OCI-LY1 (cell line): Measurements from ENCODE around the gene AMBRA1.

Experiments
- H2AFZ ChIP-seq: fragments of 200-600 bp; sonication (generic), shearing (Covaris generic); 2 replicates; pipeline ENCODE4 v1.6.0; 2014; ENCODE audit warnings: antibody characterized with exemption, mild to moderate bottlenecking, low read length
- H3F3A ChIP-seq: fragments of 200-600 bp; sonication (generic), shearing (Covaris generic); 2 replicates; pipeline ENCODE4 v1.6.0; 2014; ENCODE audit warnings: mild to moderate bottlenecking, antibody characterized with exemption, low read length, moderate library complexity; ENCODE audit not compliant: insufficient read depth
- H3K27ac ChIP-seq: fragments of 200-600 bp; sonication (generic); 2 replicates; pipeline ENCODE4 v1.5.1; 2014; ENCODE audit warnings: low read length, mixed run types, mild to moderate bottlenecking, low read depth; ENCODE audit not compliant: poor library complexity, severe bottlenecking
- H3K27me3 ChIP-seq: fragments of 200-600 bp; sonication (generic); 2 replicates; pipeline ENCODE4 v1.6.0; 2014; ENCODE audit warnings: antibody characterized with exemption, mild to moderate bottlenecking, low read length, moderate library complexity; ENCODE audit not compliant: insufficient read depth
- H3K36me3 ChIP-seq: fragments of 200-600 bp; sonication (generic); 2 replicates; pipeline ENCODE4 v1.6.1; 2014; ENCODE audit warnings: mild to moderate bottlenecking, antibody characterized with exemption, low read length, moderate library complexity, mixed read lengths; ENCODE audit not compliant: insufficient read depth
- H3K4me1 ChIP-seq: fragments of 200-600 bp; sonication (generic); 2 replicates; pipeline ENCODE4 v1.5.1; 2014; ENCODE audit warnings: mild to moderate bottlenecking, low read length, moderate library complexity; ENCODE audit not compliant: insufficient read depth, severe bottlenecking
- H3K4me2 ChIP-seq: fragments of 200-600 bp; sonication (generic), shearing (Covaris generic); 2 replicates; pipeline ENCODE4 v1.6.1; 2014; ENCODE audit warnings: low read length
- H3K4me3 ChIP-seq: fragments of 200-600 bp; sonication (generic); 2 replicates; pipeline ENCODE4 v1.5.1; 2014; ENCODE audit warnings: low read length, low read depth, mild to moderate bottlenecking, mixed read lengths; ENCODE audit not compliant: poor library complexity, severe bottlenecking
- H3K79me2 ChIP-seq: fragments of 200-600 bp; shearing (Covaris generic); 2 replicates; pipeline ENCODE4 v1.6.1; 2016; ENCODE audit warnings: mixed run types, low read length, mixed read lengths; ENCODE audit not compliant: insufficient read depth
- H3K9ac ChIP-seq: fragments of 200-600 bp; sonication (generic), shearing (Covaris generic); 2 replicates; pipeline ENCODE4 v1.6.1; 2014; ENCODE audit warnings: mild to moderate bottlenecking, low read length, mixed read lengths
- H3K9me2 ChIP-seq: fragments of 200-600 bp; sonication (generic), shearing (Covaris generic); 2 replicates; pipeline ENCODE4 v1.6.1; 2014; ENCODE audit warnings: low read depth, mild to moderate bottlenecking, low read length, mixed read lengths
- H3K9me3 ChIP-seq: fragments of 200-600 bp; shearing (Covaris generic); 2 replicates; pipeline ENCODE4 v1.6.1; 2014; ENCODE audit warnings: low read length, mixed read lengths
- H4K20me1 ChIP-seq: fragments of 200-600 bp; sonication (generic), shearing (Covaris generic); 2 replicates; pipeline ENCODE4 v1.6.0; 2016; ENCODE audit warnings: mild to moderate bottlenecking, low read length; ENCODE audit not compliant: insufficient read depth
- CTCF ChIP-seq: fragments of 200-600 bp; sonication (generic), shearing (Covaris generic); IDR thresholded peaks from 2 replicates; pipeline ENCODE4 v1.5.1; 2017; ENCODE audit warnings: mild to moderate bottlenecking, antibody characterized with exemption, low read length, moderate library complexity, mixed read lengths
- EZH2 ChIP-seq: fragments of 200-600 bp; sonication (generic), shearing (Covaris generic); IDR thresholded peaks from 2 replicates; pipeline ENCODE4 v1.8.0; 2017; ENCODE audit warnings: borderline replicate concordance, mixed run types, mild to moderate bottlenecking, antibody characterized with exemption, low read length, moderate library complexity, mixed read lengths

AMBRA1 gene

GRCh38 chr11:46387919-46388618 lies 205.8 kb downstream of the AMBRA1 start:
- Histone ChIP-seq H3K36me3 (no peaks in the 10 kb centered on the region), H3K27me3 (peaks cover 4% of the 10 kb centered on the region; the same call in 1 of the 2 replicates), H2AFZ (no peak overlapping the region), H4K20me1 (no peaks in the 10 kb centered on the region), H3K9me2 (no peaks in the 10 kb centered on the region), H3K4me1 (peaks cover 24% of the 10 kb centered on the region), H3K9me3 (no peaks in the 10 kb centered on the region), H3K27ac (no peak overlapping the region), H3F3A (no peaks in the 10 kb centered on the region), H3K4me3 (no peak overlapping the region), H3K4me2 (no peak overlapping the region), H3K79me2 (no peaks in the 10 kb centered on the region), H3K9ac (no peak overlapping the region)
- TF ChIP-seq CTCF (no peak), EZH2 (no peak)

- Histone ChIP-seq H3K9me2 (no peaks in the 10 kb centered on the region), H3K4me3 (no peak overlapping the region), H3K4me2 (no peak overlapping the region), H3K79me2 (no peaks in the 10 kb centered on the region), H4K20me1 (no peaks in the 10 kb centered on the region), H3F3A (no peaks in the 10 kb centered on the region), H3K27ac (no peak overlapping the region), H3K27me3 (peaks cover 4% of the 10 kb centered on the region; the same call in 1 of the 2 replicates), H3K9me3 (no peaks in the 10 kb centered on the region), H3K4me1 (peaks cover 18% of the 10 kb centered on the region), H3K9ac (no peak overlapping the region), H2AFZ (no peak overlapping the region), H3K36me3 (no peaks in the 10 kb centered on the region)
- TF ChIP-seq CTCF: no peak
- no peak for TF ChIP-seq EZH2
Observed at GRCh38 chr11:46387456-46387855, 206.4 kb downstream of the AMBRA1 start.

- no peak overlapping the region for H3K27ac ChIP-seq
- H3K9ac ChIP-seq: no peak overlapping the region
- H3K79me2 ChIP-seq: no peaks in the 10 kb centered on the region
- no peaks in the 10 kb centered on the region for H3K9me3 ChIP-seq
- H3K36me3 ChIP-seq: no peaks in the 10 kb centered on the region
- peaks cover 4% of the 10 kb centered on the region; the same call in 1 of the 2 replicates for H3K27me3 ChIP-seq
- H2AFZ ChIP-seq: no peak overlapping the region
- H4K20me1 ChIP-seq: no peaks in the 10 kb centered on the region
- no peaks in the 10 kb centered on the region for H3F3A ChIP-seq
- no peak overlapping the region for H3K4me3 ChIP-seq
- TF ChIP-seq EZH2: no peak
- H3K4me1 ChIP-seq: peaks cover 21% of the 10 kb centered on the region
- no peaks in the 10 kb centered on the region for H3K9me2 ChIP-seq
- no peak overlapping the region for H3K4me2 ChIP-seq
Observed at GRCh38 chr11:46386674-46387073, 207.1 kb downstream of the AMBRA1 start.
